GM18873 (cell line): ENCODE results near the gene SLAMF9.

Source experiments
- ATAC-seq: cut with Tn5 transposase; IDR thresholded peaks from one replicate; pipeline ENCODE4 v1.9.1; 2021; ENCODE audit warnings: mild to moderate bottlenecking, moderate library complexity, moderate number of reproducible peaks; ENCODE audit not compliant: unreplicated experiment, low FRiP score

The SLAMF9 gene

GRCh38 chr1:159953536-159954515, at the start of gene SLAMF9:
Gene SLAMF9 (minus strand): TSS chr1:159954237. CDS start chr1:159954137, 100 bp downstream.
- ATAC-seq = no peak

GRCh38 chr1:160001440-160001839, 47.4 kb upstream of the SLAMF9 start:
- no peak for ATAC-seq

GRCh38 chr1:159999204-159999603, 45.2 kb upstream of the SLAMF9 start:
- no peak for ATAC-seq

- ATAC-seq = no peak
Observed at GRCh38 chr1:159996653-159997052, 42.6 kb upstream of the SLAMF9 start.

- no peak for ATAC-seq
Observed at GRCh38 chr1:159994896-159995295, 40.9 kb upstream of the SLAMF9 start.

- no peak for ATAC-seq
Observed at GRCh38 chr1:159993911-159994310, 39.9 kb upstream of the SLAMF9 start.

- no peak for ATAC-seq
Observed at GRCh38 chr1:159992161-159992560, 38.1 kb upstream of the SLAMF9 start.

GRCh38 chr1:159991513-159991912, 37.5 kb upstream of the SLAMF9 start:
- ATAC-seq = no peak

- ATAC-seq = no peak
Observed at GRCh38 chr1:159990005-159990404, 36.0 kb upstream of the SLAMF9 start.

GRCh38 chr1:159989581-159989980, 35.5 kb upstream of the SLAMF9 start:
- no peak for ATAC-seq

GRCh38 chr1:159988006-159988405, 34.0 kb upstream of the SLAMF9 start:
- ATAC-seq = no peak

- no peak for ATAC-seq
Observed at GRCh38 chr1:159987186-159987585, 33.1 kb upstream of the SLAMF9 start.

GRCh38 chr1:159986531-159986930, 32.5 kb upstream of the SLAMF9 start:
- ATAC-seq = no peak

GRCh38 chr1:159986093-159986492, 32.1 kb upstream of the SLAMF9 start:
- ATAC-seq = no peak

GRCh38 chr1:159985473-159985872, 31.4 kb upstream of the SLAMF9 start:
- ATAC-seq = no peak

GRCh38 chr1:159983681-159984080, 29.6 kb upstream of the SLAMF9 start:
- ATAC-seq = no peak

- no peak for ATAC-seq
Observed at GRCh38 chr1:159982280-159982679, 28.2 kb upstream of the SLAMF9 start.

GRCh38 chr1:159981351-159982055, 27.5 kb upstream of the SLAMF9 start:
- ATAC-seq = no peak

- ATAC-seq = no peak
Observed at GRCh38 chr1:159980786-159981185, 26.7 kb upstream of the SLAMF9 start.

GRCh38 chr1:159980076-159980475, 26.0 kb upstream of the SLAMF9 start:
- ATAC-seq = no peak

- no peak for ATAC-seq
Observed at GRCh38 chr1:159979257-159979656, 25.2 kb upstream of the SLAMF9 start.

- no peak for ATAC-seq
Observed at GRCh38 chr1:159978107-159978398, 24.0 kb upstream of the SLAMF9 start.
